Tibial artery (tissue), 4 donors: ENCODE data around the gene NSD2.
"Not testable (repeated sequence)": the region's sequence is repeated elsewhere in the genome, so short reads cannot be mapped to it uniquely, and the experiment has no call there.

Experiments used
- DNase-seq, 2 donors: peaks; one replicate each; pipeline ENCODE4 v3.0.0-alpha.2; 2019
- H3K27ac ChIP-seq, 2 donors: fragments of 200-600 bp; sonication (generic) in 1 of 2; 1 replicate in 1 of 2; 2 replicates in 1 of 2; pipeline ENCODE4 v1.5.1; 2018 to 2019; ENCODE audit warnings: mild to moderate bottlenecking in 1 of 2
- H3K27me3 ChIP-seq, 2 donors: fragments of 200-600 bp; sonication (generic) in 1 of 2; one replicate each; pipeline versions ENCODE4 v1.5.1 to v1.6.0; 2016 to 2019
- H3K36me3 ChIP-seq, 3 donors: fragments of 200-600 bp; sonication (generic) in 2 of 3; one replicate each; pipeline ENCODE4 v1.5.1; 2016 to 2019; ENCODE audit warnings: mild to moderate bottlenecking in 2 of 3
- H3K4me1 ChIP-seq, 4 donors: fragments of 200-600 bp; sonication (generic) in 2 of 4; 1 replicate in 3 of 4; 2 replicates in 1 of 4; pipeline ENCODE4 v1.5.1; 2016 to 2019
- H3K4me3 ChIP-seq, 2 donors: fragments of 200-600 bp; sonication (generic) in 1 of 2; 1 replicate in 1 of 2; 2 replicates in 1 of 2; pipeline ENCODE4 v1.5.1; 2018 to 2019; ENCODE audit warnings: mild to moderate bottlenecking in 2 of 2
- H3K9me3 ChIP-seq, 3 donors: fragments of 200-600 bp; sonication (generic) in 1 of 3; one replicate each; pipeline ENCODE4 v1.5.1; 2016 to 2019
- CTCF ChIP-seq, 2 experiments: fragments of 200-600 bp in 1 of 2; fragments of 450-650 bp in 1 of 2; IDR thresholded peaks; one replicate each; pipeline ENCODE4 v1.5.1; 2017 to 2019; ENCODE audit warnings: antibody characterized with exemption in 2 of 2, mild to moderate bottlenecking in 1 of 2, moderate library complexity in 1 of 2
- intact Hi-C: fragments of 100-400 bp; cut with DNase I; formaldehyde crosslinking; loops from one replicate; pipeline ENCODE4 v1.15.0; 2023; ENCODE audit warnings: low total_unique reads

Gene NSD2

GRCh38 chr4:1997712-1998111 is 126.5 kb downstream of the NSD2 start:
- intact Hi-C loops = no loop called here
- no peak for TF ChIP-seq CTCF (IDR thresholded peaks at IDR 0.05)
- Histone ChIP-seq H3K4me1 (peaks cover 0 to 6% (median 0%) of the 10 kb centered on the region in 4 donors), H3K36me3 (peaks cover 0 to 15% (median 3%) of the 10 kb centered on the region in 3 donors), H3K27ac (no peak overlapping the region), H3K9me3 (peaks cover 0 to 6% (median 0%) of the 10 kb centered on the region in 3 donors), H3K4me3 (no peak overlapping the region), H3K27me3 (no peaks in the 10 kb centered on the region)
- DNase-seq = no peak

GRCh38 chr4:1998296-1998695 is 127.1 kb downstream of the NSD2 start:
- intact Hi-C loops = no loop called here
- no peaks in the 10 kb centered on the region for H3K27me3 ChIP-seq
- no peak overlapping the region for H3K4me3 ChIP-seq
- H3K36me3 ChIP-seq = peaks cover 2 to 20% (median 3%) of the 10 kb centered on the region in 3 donors
- no peak for TF ChIP-seq CTCF (IDR thresholded peaks at IDR 0.05)
- DNase-seq = no peak
- H3K9me3 ChIP-seq = peaks cover 0 to 6% (median 0%) of the 10 kb centered on the region in 3 donors
- H3K4me1 ChIP-seq = no peaks in the 10 kb centered on the region
- no peak overlapping the region for H3K27ac ChIP-seq

- H3K27me3 ChIP-seq, DNase-seq, H3K4me3 ChIP-seq, intact Hi-C loops, H3K4me1 ChIP-seq, H3K27ac ChIP-seq, H3K9me3 ChIP-seq: not testable (repeated sequence)
- H3K36me3 ChIP-seq = peaks cover 8 to 26% (median 11%) of the 10 kb centered on the region in 3 donors
These were observed 128.1 kb downstream of the NSD2 start for GRCh38 chr4:1999308-1999707.

GRCh38 chr4:2003361-2003760 is 132.2 kb downstream of the NSD2 start:
- Histone ChIP-seq H3K4me1 (peaks cover 0 to 26% (median 14%) of the 10 kb centered on the region in 4 donors), H3K36me3 (peaks cover 8 to 29% (median 14%) of the 10 kb centered on the region in 3 donors)
- DNase-seq, H3K27me3 ChIP-seq, H3K4me3 ChIP-seq, H3K9me3 ChIP-seq, H3K27ac ChIP-seq: not testable (repeated sequence)
- intact Hi-C loops = loop anchor here (10.0 kb wide), 2 partner anchors 129 to 261 kb away; partner anchors contain the start of genes MXD4 and NSD2

GRCh38 chr4:2006367-2006766 is 135.2 kb downstream of the NSD2 start:
- Histone ChIP-seq H3K4me1 (peaks cover 0 to 35% (median 18%) of the 10 kb centered on the region in 4 donors), H3K36me3 (peaks cover 5 to 29% (median 14%) of the 10 kb centered on the region in 3 donors), H3K4me3 (no peak overlapping the region), H3K9me3 (no peaks in the 10 kb centered on the region), H3K27me3 (no peaks in the 10 kb centered on the region), H3K27ac (no peak overlapping the region)
- intact Hi-C loops = loop anchor here (10.0 kb wide), 2 partner anchors 132 to 258 kb away; partner anchors contain the start of genes MXD4 and NSD2
- TF ChIP-seq CTCF (IDR thresholded peaks at IDR 0.05) = no peak
- no peak for DNase-seq

GRCh38 chr4:2006956-2007653 is 135.9 kb downstream of the NSD2 start:
- intact Hi-C loops = loop anchor here (10.0 kb wide), 2 partner anchors 132 to 258 kb away; partner anchors contain the start of genes MXD4 and NSD2
- Histone ChIP-seq H3K9me3 (no peaks in the 10 kb centered on the region), H3K27ac (no peak overlapping the region), H3K36me3 (peaks cover 5 to 29% (median 14%) of the 10 kb centered on the region in 3 donors), H3K27me3 (no peaks in the 10 kb centered on the region), H3K4me1 (peaks cover 0 to 35% (median 18%) of the 10 kb centered on the region in 4 donors), H3K4me3 (peak overlapping the region; percentile 87 to 89)
- no peak for DNase-seq
- no peak for TF ChIP-seq CTCF (IDR thresholded peaks at IDR 0.05)
